ENCODE data around the gene PRPF40B.

Gene PRPF40B

GRCh38 chr12:49672301-49673217 is 49.2 kb downstream of the PRPF40B start:
- in situ Hi-C loops (cut with MboI; ENCODE audit: low pct_unique_long_range_greater_than_20kb, low sequenced_read_pairs, unreplicated experiment), result no loop called here
- DNase-seq (ENCODE audit: low spot score), result no peak
- TF ChIP-seq CTCF (IDR thresholded peaks at IDR 0.05; ENCODE audit: extremely low read depth, insufficient read depth, missing control alignments), result no peak

DNA sequence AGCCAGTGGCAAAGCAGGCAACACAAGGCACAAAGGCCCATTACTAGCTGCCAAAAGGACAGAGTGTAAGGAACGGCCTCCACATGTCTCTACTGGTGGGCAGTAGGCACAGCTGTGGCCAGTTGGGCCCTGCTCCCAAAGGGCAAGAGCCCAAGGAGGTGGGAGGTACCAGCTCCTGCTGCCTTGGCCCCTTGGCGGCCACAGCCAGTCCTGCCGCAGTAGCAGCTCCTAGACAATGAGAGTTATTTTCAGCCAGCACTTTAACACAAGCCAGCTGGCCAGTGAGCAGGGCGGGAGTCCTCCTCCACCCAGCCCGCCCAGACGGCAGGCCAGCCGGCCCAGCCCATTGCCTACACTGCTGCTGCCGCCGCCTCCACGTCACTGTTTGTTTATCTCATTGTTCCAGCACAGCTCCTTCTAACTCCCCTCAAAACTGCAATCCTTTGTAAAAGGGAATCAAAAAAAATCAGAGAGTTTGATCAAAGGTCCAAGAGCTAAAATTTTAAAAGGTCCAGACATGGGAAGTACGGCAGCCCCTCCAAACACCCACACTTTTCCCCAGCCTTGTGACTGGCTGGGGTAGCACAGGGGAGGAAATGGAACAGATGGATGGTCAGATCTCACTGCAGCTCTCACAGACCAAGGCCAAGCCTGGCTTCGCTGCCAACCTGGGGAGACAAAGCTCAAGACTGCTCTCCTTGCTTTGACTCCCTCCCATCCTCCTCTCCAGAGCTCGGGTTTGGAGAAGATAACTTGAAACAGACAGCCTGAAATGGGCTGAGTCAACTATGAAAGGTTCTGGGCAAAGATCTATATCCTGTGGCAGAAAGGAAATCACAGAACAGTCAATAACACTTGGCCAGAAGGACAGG is 50.3 kb downstream of the PRPF40B start:
- peak; percentile 64 for DNase-seq (ENCODE audit: low spot score)
- TF ChIP-seq CTCF (IDR thresholded peaks at IDR 0.05; ENCODE audit: extremely low read depth, insufficient read depth, missing control alignments), result no peak
- in situ Hi-C loops (cut with MboI; ENCODE audit: low pct_unique_long_range_greater_than_20kb, low sequenced_read_pairs, unreplicated experiment), result no loop called here

GRCh38 chr12:49674318-49674981 is 51.1 kb downstream of the PRPF40B start:
- no peak for TF ChIP-seq CTCF (IDR thresholded peaks at IDR 0.05; ENCODE audit: extremely low read depth, insufficient read depth, missing control alignments)
- in situ Hi-C loops (cut with MboI; ENCODE audit: low pct_unique_long_range_greater_than_20kb, low sequenced_read_pairs, unreplicated experiment), result no loop called here
- DNase-seq (ENCODE audit: low spot score), result no peak

DNA sequence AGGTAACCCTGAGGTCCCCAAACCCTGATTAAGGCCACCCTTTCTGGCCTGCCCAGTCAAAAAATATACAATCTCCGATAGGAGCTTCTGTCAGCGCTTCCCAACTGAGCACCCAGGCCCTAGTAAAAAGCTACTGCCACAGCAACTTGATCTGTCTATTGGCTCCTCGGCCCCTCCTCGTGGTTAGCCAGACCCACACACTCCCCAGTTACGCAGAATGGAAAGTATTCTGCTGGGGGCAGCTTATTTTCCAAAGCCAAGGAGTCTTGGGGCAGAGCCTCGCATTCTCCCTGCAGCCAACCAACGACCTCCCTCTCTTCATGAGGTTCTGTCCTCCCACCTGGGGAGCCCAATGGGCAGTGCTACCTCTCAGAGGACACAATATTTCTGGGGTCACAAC is 51.8 kb downstream of the PRPF40B start:
- no peak for TF ChIP-seq CTCF (IDR thresholded peaks at IDR 0.05; ENCODE audit: extremely low read depth, insufficient read depth, missing control alignments)
- DNase-seq (ENCODE audit: low spot score), result no peak

GRCh38 chr12:49678711-49679110 is 55.4 kb downstream of the PRPF40B start:
- no peak for TF ChIP-seq CTCF (IDR thresholded peaks at IDR 0.05; ENCODE audit: extremely low read depth, insufficient read depth, missing control alignments)
- DNase-seq (ENCODE audit: low spot score), result no peak
- in situ Hi-C loops (cut with MboI; ENCODE audit: low pct_unique_long_range_greater_than_20kb, low sequenced_read_pairs, unreplicated experiment), result no loop called here

More for the DNA sequence above, 51.8 kb downstream of the PRPF40B start:
- in situ Hi-C loops (cut with MboI; ENCODE audit: low pct_unique_long_range_greater_than_20kb, low sequenced_read_pairs, unreplicated experiment), result no loop called here

DNA sequence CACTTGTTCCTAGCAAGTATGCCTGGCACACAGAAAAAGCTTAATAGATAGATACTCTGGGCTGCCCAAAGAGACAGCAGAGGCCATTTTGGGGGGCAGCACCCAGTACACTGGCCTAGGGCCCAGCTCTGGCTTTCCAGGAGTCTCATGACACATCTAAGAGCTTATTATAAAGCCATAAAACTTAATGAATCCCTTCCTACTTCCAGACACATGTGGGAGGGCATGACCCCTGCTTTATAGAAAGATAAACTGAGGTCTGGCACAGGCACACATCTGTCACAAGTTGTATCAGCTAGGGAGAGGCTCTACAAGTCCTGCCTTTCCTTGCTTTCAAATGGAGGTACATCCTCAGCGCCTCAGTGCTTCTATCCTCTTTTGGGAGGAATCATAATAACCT is 56.7 kb downstream of the PRPF40B start:
- no peak for TF ChIP-seq CTCF (IDR thresholded peaks at IDR 0.05; ENCODE audit: extremely low read depth, insufficient read depth, missing control alignments)
- DNase-seq (ENCODE audit: low spot score), result no peak
- in situ Hi-C loops (cut with MboI; ENCODE audit: low pct_unique_long_range_greater_than_20kb, low sequenced_read_pairs, unreplicated experiment), result no loop called here
